Common myeloid progenitor, CD34-positive (primary cell): ENCODE results near the gene GNPTAB.
A peak's percentile ranks its signal among the peaks of the same experiment; 100 is the strongest.

ENCODE experiments used
- CTCF ChIA-PET: fragments of 350-600 bp; sonication (Branson Sonifier 250); formaldehyde crosslinking; loops from one replicate; lab custom pipeline; 2021; ENCODE audit warnings: antibody characterized with exemption; lab: Charles Lee
- POLR2A ChIA-PET: fragments of 350-600 bp; sonication (Branson Sonifier 250); formaldehyde crosslinking; loops from one replicate; lab custom pipeline; 2021; ENCODE audit warnings: antibody characterized with exemption; lab: Charles Lee
- DNase-seq, 3 donors: peaks; one replicate each; pipeline versions ENCODE4 v3.0.0 to v3.0.0-alpha.2; 2013
- H3K27ac ChIP-seq, 2 experiments: 1 replicate in 1 of 2; 2 replicates in 1 of 2; pipeline ENCODE4 v1.7.0; 2013; ENCODE audit warnings: inconsistent platforms in 2 of 2, low read length in 2 of 2, mild to moderate bottlenecking in 2 of 2, low read depth in 1 of 2, moderate library complexity in 1 of 2; ENCODE audit not compliant: severe bottlenecking in 2 of 2, insufficient read depth in 1 of 2, poor library complexity in 1 of 2
- H3K27me3 ChIP-seq, 5 experiments: replicated peaks in 2 of 5; 1 replicate in 3 of 5; 2 replicates in 2 of 5; pipeline versions ENCODE4 v1.6.1 to v1.7.0; 2013; ENCODE audit warnings: low read length in 4 of 5, mild to moderate bottlenecking in 2 of 5, moderate library complexity in 2 of 5, inconsistent platforms in 1 of 5; ENCODE audit not compliant: insufficient read depth in 5 of 5, control insufficient read depth in 4 of 5
- H3K36me3 ChIP-seq, 4 experiments: 1 replicate in 2 of 4; 2 replicates in 2 of 4; pipeline versions ENCODE4 v1.6.1 to v1.7.0; 2013; ENCODE audit warnings: low read length in 3 of 4, control low read depth in 1 of 4, mild to moderate bottlenecking in 1 of 4; ENCODE audit not compliant: control insufficient read depth in 4 of 4, insufficient read depth in 4 of 4
- H3K4me1 ChIP-seq, 4 experiments: 1 replicate in 3 of 4; 2 replicates in 1 of 4; pipeline versions ENCODE4 v1.6.1 to v1.7.1; 2013; ENCODE audit warnings: low read length in 3 of 4, mild to moderate bottlenecking in 3 of 4, control low read depth in 1 of 4, inconsistent platforms in 1 of 4, moderate library complexity in 1 of 4; ENCODE audit not compliant: control insufficient read depth in 4 of 4, insufficient read depth in 4 of 4; ENCODE audit errors: control extremely low read depth in 1 of 4
- H3K4me3 ChIP-seq, 7 experiments: 1 replicate in 4 of 7; 2 replicates in 3 of 7; pipeline versions ENCODE4 v1.5.1 to v1.7.0; 2013; ENCODE audit warnings: mild to moderate bottlenecking in 7 of 7, low read length in 6 of 7, moderate library complexity in 6 of 7, inconsistent platforms in 2 of 7, low read depth in 2 of 7, control low read depth in 1 of 7; ENCODE audit not compliant: insufficient read depth in 4 of 7, control insufficient read depth in 1 of 7; ENCODE audit errors: extremely low read depth in 1 of 7
- H3K9me3 ChIP-seq, 5 experiments: 1 replicate in 4 of 5; 2 replicates in 1 of 5; pipeline versions ENCODE4 v1.6.1 to v1.7.1; 2013; ENCODE audit warnings: low read length in 4 of 5, mild to moderate bottlenecking in 2 of 5, inconsistent platforms in 1 of 5, low read depth in 1 of 5, moderate library complexity in 1 of 5; ENCODE audit not compliant: control insufficient read depth in 4 of 5, insufficient read depth in 2 of 5; ENCODE audit errors: control extremely low read depth in 1 of 5
- WGBS: methylation state at CpG from one replicate; pipeline ENCODE4 v1.1.5; 2013; ENCODE audit not compliant: insufficient coverage; 5-methylcytosine and 5-hydroxymethylcytosine counted together

Gene GNPTAB

DNA sequence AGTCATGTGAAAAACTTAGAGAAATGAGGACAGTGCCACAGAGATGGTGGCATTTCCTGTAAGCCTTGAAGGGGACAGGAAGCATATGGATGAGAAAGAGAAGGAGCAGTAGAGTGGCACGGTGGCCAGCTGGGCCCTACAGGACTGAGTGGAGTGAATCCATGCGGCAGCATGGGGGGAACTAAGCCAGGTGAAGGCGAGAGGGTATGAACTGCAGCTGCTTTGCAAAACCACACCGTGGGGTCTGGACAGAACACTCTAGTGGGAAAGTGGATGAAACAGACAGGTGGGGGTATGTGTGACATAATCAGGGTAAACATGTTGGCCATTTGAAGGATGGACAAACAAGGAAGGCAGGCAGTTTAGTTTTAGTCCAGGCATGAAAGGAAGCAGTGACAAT lies 81.1 kb downstream of the GNPTAB start:
- peaks cover 0 to 7% (median 0%) of the 10 kb centered on the region in 4 experiments for H3K4me1 ChIP-seq
- no peaks in the 10 kb centered on the region for H3K9me3 ChIP-seq
- H3K4me3 ChIP-seq, result no peak overlapping the region
- no peaks in the 10 kb centered on the region for H3K27me3 ChIP-seq
- peaks cover 14 to 87% (median 57%) of the 10 kb centered on the region in 4 experiments for H3K36me3 ChIP-seq
- 82% methylated on average over 4 of the region's 4 CpGs for WGBS
- ChIA-PET POLR2A (no interaction called here), CTCF (interaction anchor here (0.6 kb wide), 1 partner anchor 180 kb away, joined by 3 read pairs; no protein-coding TSS in a partner anchor)
- no peak overlapping the region for H3K27ac ChIP-seq
- no peak for DNase-seq

DNA sequence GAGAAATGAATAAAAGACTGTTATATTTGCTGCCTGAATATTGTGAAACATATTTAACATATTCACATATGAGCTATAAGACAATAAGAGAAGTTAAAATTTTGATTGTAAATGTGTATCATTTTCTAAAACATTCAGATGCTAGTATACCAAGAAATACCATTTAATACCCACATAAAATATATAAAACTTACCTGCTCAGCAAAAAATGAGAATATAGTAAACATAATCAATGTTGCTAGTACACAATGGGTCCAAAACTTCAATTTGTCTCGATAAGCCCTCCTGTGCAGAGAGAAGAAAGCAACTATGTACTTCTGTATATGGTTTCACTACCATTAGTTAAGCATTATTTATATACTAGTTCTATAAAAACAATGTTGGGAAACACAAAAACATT lies 81.9 kb downstream of the GNPTAB start:
- Histone ChIP-seq H3K4me3 (no peak overlapping the region), H3K36me3 (peaks cover 16 to 91% (median 59%) of the 10 kb centered on the region in 4 experiments), H3K27me3 (no peaks in the 10 kb centered on the region), H3K9me3 (no peaks in the 10 kb centered on the region), H3K27ac (no peak overlapping the region), H3K4me1 (peaks cover 0 to 7% (median 0%) of the 10 kb centered on the region in 4 experiments)
- no peak for DNase-seq
- POLR2A ChIA-PET, result no interaction called here
- CTCF ChIA-PET, result interaction anchor here (1.3 kb wide), 1 partner anchor 11 kb away, joined by 3 read pairs; no protein-coding TSS in a partner anchor
- no CpG with 5 or more reads among the region's 1 CpG for WGBS

DNA sequence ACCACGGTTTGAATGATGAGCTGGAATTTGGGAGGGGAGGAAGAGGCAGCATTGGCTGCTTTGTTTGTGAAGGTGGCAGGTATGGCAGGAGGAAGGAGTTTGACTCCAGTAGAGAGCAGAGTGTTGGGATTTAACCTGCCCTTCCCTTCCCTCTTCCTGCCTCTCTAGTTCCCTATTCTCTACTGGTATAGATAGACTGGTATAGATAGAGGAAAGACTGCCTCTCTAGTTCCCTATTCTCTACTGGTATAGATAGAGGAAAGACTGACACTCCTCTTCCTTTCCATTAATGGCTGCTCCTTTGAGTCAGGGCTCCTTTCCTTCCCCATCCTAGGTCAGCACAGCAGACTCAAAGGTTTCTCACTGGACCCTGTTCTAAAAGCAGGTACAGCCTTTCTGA lies 83.1 kb downstream of the GNPTAB start:
- H3K9me3 ChIP-seq, result no peaks in the 10 kb centered on the region
- ChIA-PET CTCF (interaction anchor here (0.9 to 1.2 kb wide), 2 partner anchors 13 to 177 kb away, joined by 3 read pairs; no protein-coding TSS in a partner anchor), POLR2A (no interaction called here)
- peak overlapping the region in 1 of 2 experiments; percentile 3 for H3K27ac ChIP-seq
- H3K4me1 ChIP-seq, result peaks cover 0 to 7% (median 0%) of the 10 kb centered on the region in 4 experiments
- no peak overlapping the region for H3K4me3 ChIP-seq
- H3K27me3 ChIP-seq, result no peaks in the 10 kb centered on the region
- no peak for DNase-seq
- 100% methylated on average over 1 of the region's 1 CpG for WGBS
- H3K36me3 ChIP-seq, result peaks cover 18 to 90% (median 56%) of the 10 kb centered on the region in 4 experiments

DNA sequence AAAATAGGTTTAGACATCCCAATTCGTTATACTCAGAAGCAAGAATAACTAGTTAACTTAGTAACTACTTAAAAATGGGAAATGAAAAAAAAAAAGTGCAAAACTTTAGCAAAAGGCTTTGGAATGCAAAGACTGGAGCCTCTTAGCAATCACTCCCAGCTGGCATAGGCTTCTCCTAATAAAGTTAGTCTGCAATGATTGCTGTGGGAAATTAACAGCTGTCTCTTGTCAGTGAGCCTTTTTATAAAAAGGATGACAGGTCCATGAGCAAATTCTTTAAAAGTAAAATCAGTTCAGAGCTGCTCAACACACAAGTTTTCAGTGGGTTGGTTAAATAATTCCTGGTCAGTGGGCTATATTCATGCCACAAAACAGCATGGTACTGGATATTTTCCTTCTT lies 84.1 kb downstream of the GNPTAB start:
- Histone ChIP-seq H3K4me1 (peaks cover 0 to 7% (median 0%) of the 10 kb centered on the region in 4 experiments), H3K4me3 (no peak overlapping the region), H3K9me3 (no peaks in the 10 kb centered on the region), H3K36me3 (peaks cover 19 to 86% (median 52%) of the 10 kb centered on the region in 4 experiments), H3K27ac (no peak overlapping the region), H3K27me3 (no peaks in the 10 kb centered on the region)
- ChIA-PET CTCF (interaction anchor here (0.7 to 1.4 kb wide), 7 partner anchors 13 to 308 kb away, joined by 3 to 4 read pairs (median 3); no protein-coding TSS in a partner anchor), POLR2A (no interaction called here)
- DNase-seq, result no peak
- WGBS, result no CpG with 5 or more reads among the region's 1 CpG

DNA sequence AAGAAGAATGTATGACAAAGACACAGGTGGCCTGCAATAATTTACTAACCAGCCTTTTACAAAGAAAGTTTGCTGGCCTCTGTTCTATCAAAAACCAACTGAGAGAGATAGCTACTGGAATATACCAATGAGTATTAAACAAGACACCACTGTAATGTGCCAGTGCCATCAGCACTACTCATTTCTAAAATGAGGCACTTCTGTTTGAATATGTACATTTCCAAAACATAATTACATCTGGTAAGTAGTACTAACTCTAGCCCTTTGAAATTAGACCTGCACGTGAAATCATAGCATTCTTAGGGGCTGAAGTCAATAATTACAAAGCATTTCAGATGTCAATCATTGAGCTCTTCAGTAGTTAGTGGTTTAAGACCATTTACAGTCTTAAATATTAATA lies 84.6 kb downstream of the GNPTAB start:
- POLR2A ChIA-PET, result no interaction called here
- WGBS, result no CpG with 5 or more reads among the region's 1 CpG
- CTCF ChIA-PET, result interaction anchor here (1.1 to 1.4 kb wide), 5 partner anchors 14 to 104 kb away, joined by 3 to 4 read pairs (median 3); no protein-coding TSS in a partner anchor
- H3K4me3 ChIP-seq, result no peak overlapping the region
- H3K27me3 ChIP-seq, result no peaks in the 10 kb centered on the region
- no peaks in the 10 kb centered on the region for H3K9me3 ChIP-seq
- no peak for DNase-seq
- no peak overlapping the region for H3K27ac ChIP-seq
- H3K4me1 ChIP-seq, result peaks cover 0 to 7% (median 0%) of the 10 kb centered on the region in 4 experiments
- H3K36me3 ChIP-seq, result peaks cover 19 to 81% (median 50%) of the 10 kb centered on the region in 4 experiments

DNA sequence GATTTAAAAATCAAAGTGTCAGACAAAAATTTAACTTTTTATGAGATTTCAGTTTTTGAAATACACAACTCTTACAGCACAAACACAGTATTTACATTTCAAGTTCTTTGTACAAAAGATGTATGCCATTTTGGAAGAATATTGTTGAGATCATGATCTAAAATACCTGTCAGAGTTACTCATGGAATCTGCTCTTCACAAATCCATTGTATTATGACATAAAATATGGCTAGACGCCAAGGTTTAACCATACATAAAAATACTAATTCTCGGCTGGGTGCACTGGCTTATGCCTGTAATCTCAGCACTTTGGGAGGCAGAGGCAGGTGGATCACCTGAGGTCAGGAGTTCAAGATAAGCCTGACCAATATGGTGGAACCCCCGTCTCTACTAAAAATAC lies 85.3 kb downstream of the GNPTAB start:
- Histone ChIP-seq H3K9me3 (no peaks in the 10 kb centered on the region), H3K27ac (no peak overlapping the region), H3K4me3 (no peak overlapping the region), H3K4me1 (peaks cover 0 to 7% (median 0%) of the 10 kb centered on the region in 4 experiments), H3K36me3 (peaks cover 21 to 74% (median 45%) of the 10 kb centered on the region in 4 experiments), H3K27me3 (no peaks in the 10 kb centered on the region)
- CTCF ChIA-PET, result interaction anchor here (1.0 kb wide), 1 partner anchor 9 kb away, joined by 3 read pairs; no protein-coding TSS in a partner anchor
- POLR2A ChIA-PET, result no interaction called here
- DNase-seq, result no peak
- 83% methylated on average over 1 of the region's 3 CpGs for WGBS

DNA sequence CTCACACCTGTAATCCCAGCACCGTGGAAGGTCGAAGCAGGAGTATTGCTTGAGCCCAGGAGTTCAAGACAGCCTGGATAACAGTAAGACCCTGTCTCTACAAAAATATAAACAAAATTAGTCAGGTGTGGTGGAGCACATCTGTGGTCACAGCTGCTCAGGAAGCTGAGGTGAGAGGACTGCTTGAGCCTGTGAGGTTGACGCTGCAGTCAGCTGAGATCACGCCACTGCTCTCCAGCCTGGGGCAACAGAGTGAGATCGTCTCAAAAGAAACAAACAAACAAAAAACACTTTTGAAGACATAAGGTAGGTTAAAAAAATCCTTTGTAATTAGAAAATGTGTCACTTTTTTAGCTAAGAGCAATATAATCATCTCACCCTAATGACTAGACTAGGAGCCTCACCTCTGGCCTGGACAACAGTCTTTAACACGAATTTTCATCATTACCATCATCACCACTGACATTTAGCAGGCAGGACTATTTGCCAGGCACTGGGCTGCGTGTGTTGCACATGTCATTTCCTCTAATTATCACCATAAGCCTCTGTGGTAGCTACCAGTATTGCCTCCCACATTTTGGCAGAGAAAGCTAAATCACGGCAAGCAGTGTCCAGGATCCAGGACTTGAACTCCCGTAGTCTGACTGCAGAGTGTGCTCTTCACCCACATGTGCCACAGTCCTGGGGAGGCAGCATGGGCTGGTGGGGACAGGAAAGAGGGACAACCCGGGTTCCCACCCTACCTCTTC lies 86.9 kb downstream of the GNPTAB start:
- Histone ChIP-seq H3K27ac (peak overlapping the region in 1 of 2 experiments; percentile 25), H3K27me3 (no peaks in the 10 kb centered on the region), H3K9me3 (no peaks in the 10 kb centered on the region), H3K4me3 (no peak overlapping the region), H3K36me3 (peaks cover 21 to 65% (median 40%) of the 10 kb centered on the region in 4 experiments), H3K4me1 (peaks cover 0 to 7% (median 0%) of the 10 kb centered on the region in 4 experiments)
- POLR2A ChIA-PET, result no interaction called here
- WGBS, result 86% methylated on average over 5 of the region's 10 CpGs
- peak; percentile 29 to 71 (median 59) for DNase-seq
- CTCF ChIA-PET, result interaction anchor here (1.2 kb wide), 1 partner anchor 8 kb away, joined by 3 read pairs; no protein-coding TSS in a partner anchor
